ENCODE results near the gene DDX25. TPM values are rescaled to one million over a fixed set of nuclear protein-coding genes. Genes with fewer than 3 reads are reported as not detected.

Gene DDX25
- total RNA-seq, 2 donors from 2014 or later: not detected

- no peak for DNase-seq
- Mint-ChIP-seq H3K4me1 (no peaks in the 10 kb centered on the region), H3K27me3 (peaks cover 70% of the 10 kb centered on the region), H3K36me3 (ENCODE audit: low read depth) (peaks cover 3% of the 10 kb centered on the region), H3K27ac (no peak overlapping the region), H3K4me3 (no peak overlapping the region)
- no peaks in the 10 kb centered on the region for H3K9me3 ChIP-seq (ENCODE audit: control insufficient read depth, low read length, poor library complexity, severe bottlenecking)
- no peak for ATAC-seq
Measured at GRCh38 chr11:125918140-125918840, 14.0 kb downstream of the DDX25 start.

- Mint-ChIP-seq H3K27ac (no peak overlapping the region), H3K4me1 (no peaks in the 10 kb centered on the region), H3K27me3 (peaks cover 67% of the 10 kb centered on the region), H3K36me3 (ENCODE audit: low read depth) (peaks cover 3% of the 10 kb centered on the region), H3K4me3 (no peak overlapping the region)
- DNase-seq (no peak), ATAC-seq (no peak)
- H3K9me3 ChIP-seq (ENCODE audit: control insufficient read depth, low read length, poor library complexity, severe bottlenecking): no peaks in the 10 kb centered on the region
Measured at GRCh38 chr11:125921042-125921441, 16.7 kb downstream of the DDX25 start.

- no peaks in the 10 kb centered on the region for H3K9me3 ChIP-seq (ENCODE audit: control insufficient read depth, low read length, poor library complexity, severe bottlenecking)
- no peak overlapping the region for H3K27ac Mint-ChIP-seq
- ATAC-seq (no peak), DNase-seq (no peak)
- peaks cover 5% of the 10 kb centered on the region for H3K36me3 Mint-ChIP-seq (ENCODE audit: low read depth)
- peaks cover 62% of the 10 kb centered on the region for H3K27me3 Mint-ChIP-seq
- H3K4me3 Mint-ChIP-seq: no peak overlapping the region
- H3K4me1 Mint-ChIP-seq: no peaks in the 10 kb centered on the region
Measured at GRCh38 chr11:125922156-125922555, 17.8 kb downstream of the DDX25 start.

- no peaks in the 10 kb centered on the region for H3K9me3 ChIP-seq (ENCODE audit: control insufficient read depth, low read length, poor library complexity, severe bottlenecking)
- no peaks in the 10 kb centered on the region for H3K4me1 Mint-ChIP-seq
- H3K27ac Mint-ChIP-seq: no peak overlapping the region
- peaks cover 5% of the 10 kb centered on the region for H3K36me3 Mint-ChIP-seq (ENCODE audit: low read depth)
- DNase-seq (peak in 2 of 3 donors; percentile 19 to 39), ATAC-seq (peak; percentile 78)
- H3K4me3 Mint-ChIP-seq: no peak overlapping the region
- peaks cover 64% of the 10 kb centered on the region for H3K27me3 Mint-ChIP-seq
Measured at GRCh38 chr11:125923012-125923579, 18.8 kb downstream of the DDX25 start.

- Mint-ChIP-seq H3K27ac (no peak overlapping the region), H3K4me1 (no peaks in the 10 kb centered on the region), H3K36me3 (ENCODE audit: low read depth) (peaks cover 5% of the 10 kb centered on the region), H3K4me3 (no peak overlapping the region), H3K27me3 (peaks cover 58% of the 10 kb centered on the region)
- ATAC-seq: no peak
- no peaks in the 10 kb centered on the region for H3K9me3 ChIP-seq (ENCODE audit: control insufficient read depth, low read length, poor library complexity, severe bottlenecking)
- DNase-seq: no peak
Measured at GRCh38 chr11:125923633-125924032, 19.3 kb downstream of the DDX25 start.

DNA sequence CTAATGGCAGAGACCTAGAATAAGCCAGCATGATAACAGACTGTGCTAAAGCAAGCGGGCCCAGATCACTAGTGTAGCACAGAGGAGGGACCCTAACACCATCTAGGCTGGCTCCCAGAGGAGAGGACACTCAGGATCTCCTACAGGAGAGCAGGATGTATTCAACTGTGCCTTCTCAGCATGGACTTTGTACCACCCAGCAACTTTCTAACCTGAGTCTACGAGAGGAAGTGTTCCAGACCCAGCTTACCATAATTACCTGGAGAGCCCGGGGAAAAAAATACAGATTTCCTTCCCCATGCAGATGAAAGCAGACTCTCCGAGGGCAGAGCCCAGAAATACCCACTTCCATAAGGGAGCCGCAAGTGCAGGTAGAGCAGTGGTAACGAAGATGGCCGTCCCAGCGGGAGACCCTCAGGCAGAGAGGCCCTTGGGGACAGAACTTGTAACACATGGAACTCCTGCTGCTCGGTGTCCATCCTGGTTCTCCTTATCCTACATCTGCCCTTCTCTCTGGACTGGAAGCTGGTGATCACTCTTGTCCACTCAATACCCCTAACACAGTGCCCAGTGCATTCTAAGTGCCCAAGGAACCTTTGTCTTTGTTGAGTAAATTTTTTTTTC is 20.2 kb downstream of the DDX25 start:
- no peak for ATAC-seq
- Mint-ChIP-seq H3K36me3 (ENCODE audit: low read depth) (peaks cover 5% of the 10 kb centered on the region), H3K27me3 (peaks cover 54% of the 10 kb centered on the region), H3K4me1 (no peaks in the 10 kb centered on the region), H3K27ac (no peak overlapping the region), H3K4me3 (no peak overlapping the region)
- no peak for DNase-seq
- no peaks in the 10 kb centered on the region for H3K9me3 ChIP-seq (ENCODE audit: control insufficient read depth, low read length, poor library complexity, severe bottlenecking)

DNA sequence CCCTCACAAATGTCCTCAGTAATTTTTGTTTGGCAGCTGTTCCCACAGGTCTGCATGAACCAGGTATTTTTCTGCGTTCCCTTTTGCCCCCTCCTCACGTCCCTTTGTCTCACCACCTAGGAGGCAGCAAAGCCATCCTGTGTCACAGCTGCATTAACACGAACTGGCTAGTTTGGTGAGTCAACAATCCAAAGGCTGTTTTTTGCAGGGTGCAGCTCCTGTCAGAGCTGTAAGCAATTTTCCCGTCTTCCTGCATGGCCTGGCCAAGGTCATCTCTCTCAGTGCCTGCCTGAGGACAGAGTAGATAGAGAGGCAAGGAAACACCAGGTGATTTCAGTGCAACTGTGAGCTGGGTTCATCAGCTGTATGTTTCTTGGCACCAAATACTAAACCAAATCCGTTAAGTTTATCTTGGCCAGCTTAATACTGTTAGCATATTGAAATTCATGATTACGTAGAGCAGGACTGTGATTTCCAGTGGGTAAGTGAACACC is 21.0 kb downstream of the DDX25 start:
- Mint-ChIP-seq H3K27me3 (peaks cover 55% of the 10 kb centered on the region), H3K36me3 (ENCODE audit: low read depth) (peaks cover 5% of the 10 kb centered on the region), H3K27ac (no peak overlapping the region), H3K4me1 (no peaks in the 10 kb centered on the region), H3K4me3 (no peak overlapping the region)
- H3K9me3 ChIP-seq (ENCODE audit: control insufficient read depth, low read length, poor library complexity, severe bottlenecking): no peaks in the 10 kb centered on the region
- ATAC-seq (no peak), DNase-seq (no peak)

GRCh38 chr11:125925804-125926203 is 21.5 kb downstream of the DDX25 start:
- Mint-ChIP-seq H3K27ac (no peak overlapping the region), H3K4me3 (no peak overlapping the region), H3K4me1 (no peaks in the 10 kb centered on the region), H3K27me3 (peaks cover 55% of the 10 kb centered on the region), H3K36me3 (ENCODE audit: low read depth) (peaks cover 2% of the 10 kb centered on the region)
- DNase-seq (no peak), ATAC-seq (no peak)
- H3K9me3 ChIP-seq (ENCODE audit: control insufficient read depth, low read length, poor library complexity, severe bottlenecking): no peaks in the 10 kb centered on the region

- Mint-ChIP-seq H3K27me3 (peaks cover 47% of the 10 kb centered on the region), H3K4me1 (no peaks in the 10 kb centered on the region), H3K36me3 (ENCODE audit: low read depth) (peaks cover 2% of the 10 kb centered on the region), H3K4me3 (no peak overlapping the region), H3K27ac (no peak overlapping the region)
- DNase-seq (no peak), ATAC-seq (no peak)
- no peaks in the 10 kb centered on the region for H3K9me3 ChIP-seq (ENCODE audit: control insufficient read depth, low read length, poor library complexity, severe bottlenecking)
Measured at GRCh38 chr11:125926682-125927081, 22.4 kb downstream of the DDX25 start.

DNA sequence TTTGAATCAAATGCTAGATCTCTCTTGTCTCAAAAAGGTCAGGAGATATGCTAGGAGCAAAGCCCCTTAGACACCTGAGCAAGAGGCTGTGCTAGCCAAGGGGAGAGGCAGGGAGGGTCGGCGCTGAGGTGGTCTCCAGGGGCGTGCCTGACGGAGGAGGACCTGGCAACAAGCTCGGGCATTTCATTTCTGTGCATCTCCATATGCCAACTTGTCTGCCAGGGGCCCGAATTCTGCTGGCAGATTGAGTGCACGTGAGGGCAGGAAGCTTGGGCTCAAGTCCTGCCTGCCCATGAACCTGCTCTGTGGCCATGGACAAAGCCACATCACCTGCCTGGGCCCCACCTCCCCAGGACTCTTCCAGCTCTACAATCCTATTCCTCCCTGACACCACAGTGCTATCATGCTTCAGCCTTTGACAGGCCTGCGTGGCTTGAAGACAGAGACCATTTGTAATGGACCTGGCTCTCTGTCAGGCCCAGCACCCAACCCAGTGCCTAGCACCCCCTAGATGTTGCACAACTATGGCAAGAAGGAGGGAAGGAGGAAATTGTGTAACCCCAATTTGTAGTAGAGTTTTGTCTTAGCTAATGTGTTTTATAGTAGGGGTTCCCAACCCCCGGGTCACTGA is 25.3 kb downstream of the DDX25 start:
- Mint-ChIP-seq H3K4me1 (no peaks in the 10 kb centered on the region), H3K27me3 (peaks cover 48% of the 10 kb centered on the region), H3K36me3 (ENCODE audit: low read depth) (peaks cover 2% of the 10 kb centered on the region), H3K27ac (no peak overlapping the region), H3K4me3 (no peak overlapping the region)
- H3K9me3 ChIP-seq (ENCODE audit: control insufficient read depth, low read length, poor library complexity, severe bottlenecking): no peaks in the 10 kb centered on the region
- DNase-seq: no peak
- ATAC-seq: no peak

GRCh38 chr11:125930076-125930450 is 25.8 kb downstream of the DDX25 start:
- Mint-ChIP-seq H3K4me3 (no peak overlapping the region), H3K36me3 (ENCODE audit: low read depth) (peaks cover 2% of the 10 kb centered on the region), H3K4me1 (no peaks in the 10 kb centered on the region), H3K27ac (no peak overlapping the region), H3K27me3 (peaks cover 47% of the 10 kb centered on the region)
- no peaks in the 10 kb centered on the region for H3K9me3 ChIP-seq (ENCODE audit: control insufficient read depth, low read length, poor library complexity, severe bottlenecking)
- no peak for ATAC-seq
- DNase-seq: no peak

DNA sequence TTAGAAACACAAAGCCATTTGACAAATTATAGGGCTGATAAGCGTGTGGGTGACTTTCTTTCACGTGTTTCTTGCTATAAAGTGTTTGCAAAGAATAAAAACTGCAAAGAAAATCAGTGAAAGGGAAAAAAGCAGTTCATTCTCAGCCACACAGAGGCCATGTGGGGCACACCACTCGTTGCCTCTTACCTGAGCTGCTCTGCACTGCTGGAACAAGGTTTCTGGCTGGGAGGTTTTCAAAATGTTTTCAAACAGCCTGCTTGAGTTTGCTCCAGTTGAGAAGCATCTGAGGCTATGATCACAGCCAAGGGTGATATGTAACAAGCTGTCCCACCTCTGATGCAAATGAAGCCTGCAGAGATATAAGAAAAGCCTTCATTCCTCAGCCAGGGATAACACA is 26.8 kb downstream of the DDX25 start:
- H3K36me3 Mint-ChIP-seq (ENCODE audit: low read depth): peaks cover 2% of the 10 kb centered on the region
- ATAC-seq: no peak
- H3K4me1 Mint-ChIP-seq: no peaks in the 10 kb centered on the region
- DNase-seq: no peak
- peaks cover 39% of the 10 kb centered on the region for H3K27me3 Mint-ChIP-seq
- H3K4me3 Mint-ChIP-seq: no peak overlapping the region
- no peaks in the 10 kb centered on the region for H3K9me3 ChIP-seq (ENCODE audit: control insufficient read depth, low read length, poor library complexity, severe bottlenecking)
- peak overlapping the region; percentile 6 for H3K27ac Mint-ChIP-seq

- Mint-ChIP-seq H3K27me3 (peaks cover 37% of the 10 kb centered on the region), H3K27ac (no peak overlapping the region), H3K4me3 (no peak overlapping the region), H3K4me1 (no peaks in the 10 kb centered on the region), H3K36me3 (ENCODE audit: low read depth) (peaks cover 2% of the 10 kb centered on the region)
- no peaks in the 10 kb centered on the region for H3K9me3 ChIP-seq (ENCODE audit: control insufficient read depth, low read length, poor library complexity, severe bottlenecking)
- no peak for ATAC-seq
- no peak for DNase-seq
Measured at GRCh38 chr11:125931668-125932067, 27.4 kb downstream of the DDX25 start.
